ENCODE measurements around the gene HOXC10. TPM values are rescaled to one million over a fixed set of nuclear protein-coding genes. Genes with fewer than 3 reads are reported as not detected.

HOXC10 gene
- total and polyA plus RNA-seq, 2 donors (not counting 1 experiment from before 2014, with no cell fraction given) = not detected

GRCh38 chr12:54009171-54010052 is 24.5 kb downstream of the HOXC10 start:
- H3K4me1 Mint-ChIP-seq = peaks cover 32% of the 10 kb centered on the region
- peaks cover 0 to 39% (median 0%) of the 10 kb centered on the region in 3 donors for H3K9me3 ChIP-seq (ENCODE audit: control extremely low read depth in 1 of 3, control insufficient read depth in 2 of 3, insufficient read depth in 1 of 3, low read length in 2 of 3)
- H3K4me3 ChIP-seq (ENCODE audit: control extremely low read depth in 1 of 5, extremely low read depth in 1 of 5, insufficient read depth in 1 of 5, low read depth in 2 of 5, low read length in 4 of 5) = peak overlapping the region in 2 of 5 experiments; percentile 17 to 37
- intact Hi-C loops (cut with micrococcal nuclease) = loop anchor here (5.0 to 10.0 kb wide), 5 partner anchors 32 to 355 kb away; partner anchors contain the start of genes CBX5, GPR84, HNRNPA1 and HOXC12
- peak overlapping the region; percentile 72 for H3K4me3 Mint-ChIP-seq
- ChIA-PET POLR2A (interaction anchor here (0.7 kb wide), 3 partner anchors 23 to 45 kb away, joined by 4 to 6 read pairs (median 5); partner anchors contain the start of gene HOXC4), CTCF (interaction anchor here (0.6 to 6.7 kb wide), 10 partner anchors 8 to 205 kb away, joined by 3 to 159 read pairs (median 7); partner anchors contain the start of genes HOXC5 and SMUG1)
- no peaks in the 10 kb centered on the region for H3K36me3 ChIP-seq (replicated peaks in 1 of 2; ENCODE audit: control extremely low read depth in 1 of 2, control insufficient read depth in 1 of 2, extremely low read depth in 1 of 2, insufficient read depth in 2 of 2, low read length in 1 of 2)
- no peaks in the 10 kb centered on the region for H4K20me1 ChIP-seq (ENCODE audit: control insufficient read depth, insufficient read depth, low read length, poor library complexity, severe bottlenecking)
- no peak for TF ChIP-seq CTCF (IDR thresholded peaks at IDR 0.05)
- TF ChIP-seq EZH2 (IDR thresholded peaks at IDR 0.05; ENCODE audit: borderline replicate concordance, insufficient read depth, low read depth, low read length, poor library complexity, severe bottlenecking) = peak; percentile 78
- H3K4me2 ChIP-seq (replicated peaks; ENCODE audit: low read depth, low read length, poor library complexity, severe bottlenecking) = peak overlapping the region; percentile 72
- peak overlapping the region; percentile 73 for H3K27ac Mint-ChIP-seq
- no peaks in the 10 kb centered on the region for H3K79me2 ChIP-seq (ENCODE audit: control insufficient read depth, insufficient read depth, low read length)
- peak; percentile 60 for DNase-seq
- peak overlapping the region; percentile 10 for H3K9ac ChIP-seq (ENCODE audit: low read length)
- H3K27ac ChIP-seq (ENCODE audit: low read length in 2 of 2) = no peak overlapping the region
- H3K9me3 Mint-ChIP-seq (ENCODE audit: insufficient read depth) = no peaks in the 10 kb centered on the region
- no peak for ATAC-seq (ENCODE audit: low read depth)
- H3K27me3 Mint-ChIP-seq = peaks cover 70% of the 10 kb centered on the region
- 3% methylated on average over 39 of the region's 51 CpGs for WGBS (ENCODE audit: insufficient coverage)
- H3K4me1 ChIP-seq (ENCODE audit: control insufficient read depth in 2 of 2, insufficient read depth in 2 of 2, low read length in 2 of 2) = peaks cover 34 to 58% of the 10 kb centered on the region in 2 donors
- peaks cover 0 to 91% (median 81%) of the 10 kb centered on the region in 4 experiments for H3K27me3 ChIP-seq (replicated peaks in 1 of 4; ENCODE audit: control extremely low read depth in 1 of 4, control insufficient read depth in 3 of 4, insufficient read depth in 4 of 4, low read length in 3 of 4)
- peak overlapping the region; percentile 58 for H2AFZ ChIP-seq (ENCODE audit: insufficient read depth, low read depth, low read length, poor library complexity, severe bottlenecking)
